GM12874 (cell line): ENCODE results near the gene KHSRP.

Source experiments
- TF ChIP-seq, protein P1 (sequence below): IDR thresholded peaks from 2 replicates; pipeline ENCODE4 v1.5.1; 2011; ENCODE audit warnings: low read depth, mild to moderate bottlenecking, control low read depth, low read length, moderate library complexity; ENCODE audit not compliant: insufficient read depth

KHSRP gene

DNA sequence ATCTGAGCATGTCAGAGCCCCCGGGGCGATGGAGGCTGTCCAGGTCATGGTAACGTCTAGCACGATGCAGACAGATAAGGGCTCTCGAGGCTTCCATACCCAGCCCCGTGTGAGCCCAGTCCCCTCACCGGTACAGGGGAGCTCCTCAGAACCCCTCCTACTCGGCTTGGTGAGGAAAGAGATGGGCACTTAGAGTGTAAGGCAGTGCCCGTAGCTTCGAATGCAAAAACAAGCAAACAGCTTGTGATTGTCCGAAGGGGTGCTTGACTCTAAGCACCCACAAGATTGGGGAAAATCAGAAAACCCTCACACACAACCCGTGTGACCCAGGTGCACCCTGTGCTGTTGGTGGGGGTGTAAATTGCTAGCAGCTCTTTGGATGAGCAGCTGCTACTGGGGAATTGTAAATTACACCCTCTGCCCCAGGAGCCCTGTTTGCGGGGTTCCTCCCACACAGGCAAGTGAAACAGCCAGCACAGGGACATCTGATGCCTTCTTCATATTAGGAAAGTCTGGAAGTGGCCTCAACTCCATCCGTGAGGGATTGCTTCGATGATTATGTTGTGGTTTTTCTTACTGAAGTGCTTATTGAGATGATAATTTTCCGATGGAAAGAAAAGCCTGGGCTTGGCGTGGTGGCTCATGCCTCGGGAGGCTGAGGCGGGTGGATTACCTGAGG is 48.0 kb downstream of the KHSRP start:
- TF ChIP-seq, protein P1, sequence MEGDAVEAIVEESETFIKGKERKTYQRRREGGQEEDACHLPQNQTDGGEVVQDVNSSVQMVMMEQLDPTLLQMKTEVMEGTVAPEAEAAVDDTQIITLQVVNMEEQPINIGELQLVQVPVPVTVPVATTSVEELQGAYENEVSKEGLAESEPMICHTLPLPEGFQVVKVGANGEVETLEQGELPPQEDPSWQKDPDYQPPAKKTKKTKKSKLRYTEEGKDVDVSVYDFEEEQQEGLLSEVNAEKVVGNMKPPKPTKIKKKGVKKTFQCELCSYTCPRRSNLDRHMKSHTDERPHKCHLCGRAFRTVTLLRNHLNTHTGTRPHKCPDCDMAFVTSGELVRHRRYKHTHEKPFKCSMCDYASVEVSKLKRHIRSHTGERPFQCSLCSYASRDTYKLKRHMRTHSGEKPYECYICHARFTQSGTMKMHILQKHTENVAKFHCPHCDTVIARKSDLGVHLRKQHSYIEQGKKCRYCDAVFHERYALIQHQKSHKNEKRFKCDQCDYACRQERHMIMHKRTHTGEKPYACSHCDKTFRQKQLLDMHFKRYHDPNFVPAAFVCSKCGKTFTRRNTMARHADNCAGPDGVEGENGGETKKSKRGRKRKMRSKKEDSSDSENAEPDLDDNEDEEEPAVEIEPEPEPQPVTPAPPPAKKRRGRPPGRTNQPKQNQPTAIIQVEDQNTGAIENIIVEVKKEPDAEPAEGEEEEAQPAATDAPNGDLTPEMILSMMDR = no peak

DNA sequence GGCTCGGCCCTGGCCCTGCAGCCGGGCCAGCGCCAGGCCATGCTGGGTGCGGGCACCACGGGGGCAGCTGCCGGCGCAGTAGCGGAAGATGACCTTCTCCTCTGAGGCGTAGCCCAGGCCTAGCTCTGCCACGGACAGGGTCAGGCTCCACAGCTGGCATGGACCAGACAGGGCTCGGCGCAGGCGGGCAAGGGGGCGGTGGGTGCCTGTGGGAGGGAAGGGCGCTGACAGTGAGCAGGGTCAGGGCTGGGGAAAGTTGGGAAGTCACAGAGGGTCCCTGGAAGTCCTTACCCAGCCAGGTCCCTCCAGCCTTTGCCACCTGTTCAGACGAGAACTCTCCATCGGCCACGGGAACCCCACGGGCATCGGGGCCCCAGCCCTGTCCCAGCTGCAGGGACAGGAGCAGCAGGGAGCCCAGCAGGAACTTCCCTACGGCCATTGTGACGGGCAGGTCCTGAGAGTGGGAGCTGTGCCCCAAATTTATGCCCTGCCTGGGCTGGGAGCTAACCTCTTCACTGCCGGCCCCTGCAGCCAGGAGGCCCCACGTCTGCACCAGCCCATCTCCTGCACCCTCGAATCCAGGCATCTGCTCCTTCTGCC is 49.1 kb downstream of the KHSRP start, which contains the start of gene PSPN:
Gene PSPN, minus strand, starts transcription at position 523 of the 600 bp plus-strand sequence. Its CDS starts 84 bp downstream, at position 439.
- TF ChIP-seq, protein P1 = no peak

GRCh38 chr19:6374711-6375410 is 49.8 kb downstream of the KHSRP start:
- TF ChIP-seq, protein P1 = no peak

DNA sequence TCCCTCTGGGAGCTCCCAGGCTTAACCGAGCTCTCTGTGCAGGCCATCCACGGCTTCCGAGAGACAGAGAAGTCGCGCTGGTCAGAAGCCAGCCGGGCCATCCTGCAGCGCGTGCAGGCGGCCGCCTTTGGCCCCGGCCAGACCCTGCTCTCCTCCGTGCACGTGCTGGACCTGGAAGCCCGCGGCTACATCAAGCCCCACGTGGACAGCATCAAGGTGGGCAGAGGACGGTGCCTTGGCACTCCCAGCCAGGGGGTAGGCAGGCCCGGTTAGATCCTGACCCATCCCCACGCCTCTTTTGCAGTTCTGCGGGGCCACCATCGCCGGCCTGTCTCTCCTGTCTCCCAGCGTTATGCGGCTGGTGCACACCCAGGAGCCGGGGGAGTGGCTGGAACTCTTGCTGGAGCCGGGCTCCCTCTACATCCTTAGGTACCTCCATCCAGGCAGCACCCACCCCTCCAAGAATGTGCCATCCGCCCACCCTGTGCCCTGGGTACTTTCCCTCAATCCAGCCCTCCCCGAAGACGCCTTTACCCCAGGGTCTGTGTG is 50.4 kb downstream of the KHSRP start:
- TF ChIP-seq, protein P1 = no peak

DNA sequence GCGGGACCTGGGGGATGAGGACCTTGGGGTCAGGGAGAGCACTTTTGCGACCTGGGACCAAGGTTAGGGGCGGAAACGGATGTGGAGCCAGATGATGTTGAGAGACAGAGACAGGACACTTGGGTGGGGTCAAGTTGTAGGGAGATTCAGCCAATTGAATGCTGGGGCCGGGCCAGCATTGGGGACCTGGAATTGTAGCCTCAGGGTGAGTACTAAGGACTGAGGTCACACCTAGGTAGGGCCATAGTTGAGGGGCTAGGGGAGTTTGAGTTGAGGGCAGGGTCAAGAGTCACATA is 50.9 kb downstream of the KHSRP start:
- TF ChIP-seq, protein P1 = no peak

DNA sequence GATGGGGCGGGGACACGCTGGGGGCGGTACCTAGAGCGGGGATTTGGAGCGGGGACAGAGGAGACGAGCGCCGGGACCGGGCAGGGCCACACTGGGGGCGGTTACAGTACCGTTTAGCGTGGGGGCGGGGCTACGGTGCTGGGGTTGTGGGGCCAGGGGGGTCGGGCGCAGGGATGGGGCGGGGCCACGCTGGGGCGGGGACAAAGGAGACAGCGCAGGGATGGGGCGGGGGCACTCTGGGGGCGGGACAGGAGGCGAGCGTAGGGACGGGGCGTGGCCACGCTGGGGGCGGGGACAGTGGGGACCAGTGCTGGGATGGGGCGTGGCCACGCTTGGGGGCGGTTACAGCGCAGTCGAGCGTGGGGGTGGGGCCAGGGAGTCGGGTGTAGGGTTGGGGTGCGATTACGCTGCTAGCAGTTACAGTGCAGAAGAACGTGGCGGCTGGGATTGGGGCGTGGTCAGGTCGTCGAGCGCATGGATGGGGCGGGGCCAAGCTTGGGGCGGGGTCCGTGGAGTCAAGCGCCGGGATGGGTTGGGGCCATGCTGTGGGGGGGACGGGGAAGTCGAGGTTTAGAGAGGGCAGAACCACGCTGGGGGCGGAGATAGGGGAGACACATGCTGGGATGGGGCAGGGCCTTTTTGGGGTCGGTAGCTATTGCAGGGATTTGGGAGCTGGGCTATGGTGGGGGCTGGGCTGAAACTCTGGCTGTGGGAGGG is 51.4 kb downstream of the KHSRP start:
- TF ChIP-seq, protein P1 = no peak
